ENCODE data around the gene LUZP2.

LUZP2 gene

DNA sequence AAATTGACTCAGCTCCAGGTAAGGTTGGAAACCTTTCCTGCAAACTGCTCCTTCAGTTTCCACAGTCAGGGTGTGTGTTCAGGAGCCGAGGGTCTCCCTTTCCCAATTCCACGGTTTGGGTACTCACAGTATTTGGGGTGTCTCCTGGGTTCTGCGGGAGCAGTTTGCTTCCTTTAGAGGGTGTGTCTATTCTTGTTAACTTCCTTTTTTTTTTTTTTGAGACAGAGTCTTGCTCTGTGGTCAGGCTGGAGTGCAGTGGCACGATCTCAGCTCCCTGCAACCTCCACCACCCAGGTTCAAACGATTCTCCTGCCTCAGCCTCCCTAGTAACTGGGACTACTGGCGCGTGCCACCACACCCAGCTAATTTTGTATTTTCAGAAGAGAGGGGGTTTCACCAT is 251.4 kb downstream of the LUZP2 start:
- no peaks in the 10 kb centered on the region for H3K27me3 ChIP-seq
- H3K9me3 ChIP-seq, result no peaks in the 10 kb centered on the region
- H3K4me3 ChIP-seq (ENCODE audit: low read depth in 1 of 2, low read length in 1 of 2), result no peak overlapping the region
- H3K27ac ChIP-seq, result no peak overlapping the region
- no peaks in the 10 kb centered on the region for H3K4me1 ChIP-seq (ENCODE audit: control insufficient read depth in 1 of 2, insufficient read depth in 1 of 2, low read depth in 1 of 2, low read length in 1 of 2)
- TF ChIP-seq CTCF (IDR thresholded peaks at IDR 0.05), result no peak
- H3K36me3 ChIP-seq, result no peaks in the 10 kb centered on the region

DNA sequence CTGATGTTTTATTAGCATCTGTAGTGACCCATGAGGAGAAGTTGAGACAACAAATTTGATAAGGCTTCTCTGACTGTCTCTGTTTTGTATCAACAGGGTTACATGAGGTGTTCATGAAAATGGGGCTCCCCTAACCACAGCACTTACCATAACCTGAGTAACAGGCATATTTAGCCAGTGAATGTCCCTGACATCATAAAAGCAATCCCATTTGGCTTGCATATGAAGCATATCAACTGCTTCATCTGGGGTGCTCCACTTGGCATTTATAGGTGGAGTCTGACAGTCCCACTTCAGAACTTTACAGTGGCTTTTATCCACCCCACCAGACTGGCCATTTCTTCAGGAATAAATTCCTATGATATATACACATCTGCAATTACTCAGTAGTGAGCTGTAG is 257.6 kb downstream of the LUZP2 start:
- no peaks in the 10 kb centered on the region for H3K9me3 ChIP-seq
- no peaks in the 10 kb centered on the region for H3K27me3 ChIP-seq
- TF ChIP-seq CTCF (IDR thresholded peaks at IDR 0.05), result no peak
- H3K4me3 ChIP-seq (ENCODE audit: low read depth in 1 of 2, low read length in 1 of 2), result no peak overlapping the region
- no peaks in the 10 kb centered on the region for H3K36me3 ChIP-seq
- no peak overlapping the region for H3K27ac ChIP-seq
- H3K4me1 ChIP-seq (ENCODE audit: control insufficient read depth in 1 of 2, insufficient read depth in 1 of 2, low read depth in 1 of 2, low read length in 1 of 2), result no peaks in the 10 kb centered on the region

DNA sequence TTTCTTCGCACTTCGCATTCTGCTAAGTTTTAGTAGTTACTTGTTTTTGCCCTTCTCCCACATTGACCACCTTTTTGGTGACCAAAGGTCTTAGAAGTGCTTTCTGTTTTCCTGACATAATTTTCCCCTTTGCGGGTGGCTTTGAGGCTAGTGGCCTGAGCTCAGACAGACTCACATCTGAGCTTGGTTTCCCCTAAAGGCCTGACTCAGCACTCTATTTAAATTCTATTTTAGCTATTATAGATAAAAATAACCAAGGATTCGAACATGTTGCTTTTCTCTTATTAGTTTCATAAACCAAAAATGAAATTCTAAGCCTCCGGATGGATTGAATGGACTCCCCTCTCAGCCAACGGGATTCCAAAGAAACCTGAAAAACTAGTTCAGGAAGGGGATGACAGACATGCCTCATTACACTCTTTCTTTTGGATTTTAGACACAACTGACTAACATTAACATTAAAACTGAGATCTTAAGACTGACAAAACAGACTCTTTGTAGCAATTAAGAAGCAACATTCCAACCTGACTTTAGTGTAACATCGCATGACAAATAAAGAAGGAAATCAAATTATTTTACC is 258.5 kb downstream of the LUZP2 start:
- Histone ChIP-seq H3K9me3 (no peaks in the 10 kb centered on the region), H3K36me3 (no peaks in the 10 kb centered on the region), H3K4me1 (ENCODE audit: control insufficient read depth in 1 of 2, insufficient read depth in 1 of 2, low read depth in 1 of 2, low read length in 1 of 2) (no peaks in the 10 kb centered on the region), H3K4me3 (ENCODE audit: low read depth in 1 of 2, low read length in 1 of 2) (no peak overlapping the region), H3K27me3 (no peaks in the 10 kb centered on the region), H3K27ac (no peak overlapping the region)
- TF ChIP-seq CTCF (IDR thresholded peaks at IDR 0.05), result no peak

DNA sequence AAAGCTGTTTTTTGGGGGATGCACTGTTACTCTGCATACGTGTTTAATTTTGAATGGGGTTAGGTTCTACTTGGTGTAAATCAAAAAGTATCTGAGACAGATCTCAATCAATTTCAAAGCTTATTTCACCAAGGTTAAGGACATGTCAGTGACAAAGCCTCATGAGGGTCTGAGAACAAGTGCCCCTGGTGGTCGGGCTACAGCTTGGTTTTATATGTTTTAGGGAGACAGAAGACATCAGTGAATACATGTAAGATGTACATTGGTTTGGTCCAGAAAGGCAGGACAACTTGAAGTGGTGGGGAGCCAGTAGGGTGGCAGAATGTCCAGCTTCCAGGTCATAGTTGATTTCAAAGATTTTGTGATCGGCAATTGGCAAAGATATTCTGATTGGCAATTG is 262.9 kb downstream of the LUZP2 start:
- Histone ChIP-seq H3K27ac (no peak overlapping the region), H3K4me1 (ENCODE audit: control insufficient read depth in 1 of 2, insufficient read depth in 1 of 2, low read depth in 1 of 2, low read length in 1 of 2) (no peaks in the 10 kb centered on the region), H3K9me3 (no peaks in the 10 kb centered on the region), H3K4me3 (ENCODE audit: low read depth in 1 of 2, low read length in 1 of 2) (no peak overlapping the region), H3K36me3 (no peaks in the 10 kb centered on the region), H3K27me3 (no peaks in the 10 kb centered on the region)
- no peak for TF ChIP-seq CTCF (IDR thresholded peaks at IDR 0.05)

DNA sequence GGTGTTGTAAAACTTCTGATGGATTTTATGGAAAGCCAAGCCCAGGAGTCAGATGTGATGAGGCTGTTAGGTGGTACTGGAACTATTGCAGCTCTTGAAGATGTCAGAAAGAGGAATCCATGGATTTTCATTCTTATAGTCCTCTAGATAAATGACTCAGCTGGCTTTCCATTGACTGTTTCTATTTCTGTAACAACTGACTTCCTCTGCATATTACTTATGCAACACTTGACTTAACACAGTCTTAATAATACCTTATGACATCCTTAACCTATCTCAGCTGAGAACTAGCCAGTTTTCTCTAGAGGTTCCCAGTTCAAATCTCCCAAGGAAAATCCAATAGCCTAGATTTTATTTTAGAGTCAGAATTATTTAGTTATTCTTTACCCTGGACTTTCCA is 263.8 kb downstream of the LUZP2 start:
- Histone ChIP-seq H3K27me3 (no peaks in the 10 kb centered on the region), H3K4me3 (ENCODE audit: low read depth in 1 of 2, low read length in 1 of 2) (no peak overlapping the region), H3K27ac (no peak overlapping the region), H3K9me3 (no peaks in the 10 kb centered on the region), H3K4me1 (ENCODE audit: control insufficient read depth in 1 of 2, insufficient read depth in 1 of 2, low read depth in 1 of 2, low read length in 1 of 2) (no peaks in the 10 kb centered on the region), H3K36me3 (no peaks in the 10 kb centered on the region)
- TF ChIP-seq CTCF (IDR thresholded peaks at IDR 0.05), result no peak

DNA sequence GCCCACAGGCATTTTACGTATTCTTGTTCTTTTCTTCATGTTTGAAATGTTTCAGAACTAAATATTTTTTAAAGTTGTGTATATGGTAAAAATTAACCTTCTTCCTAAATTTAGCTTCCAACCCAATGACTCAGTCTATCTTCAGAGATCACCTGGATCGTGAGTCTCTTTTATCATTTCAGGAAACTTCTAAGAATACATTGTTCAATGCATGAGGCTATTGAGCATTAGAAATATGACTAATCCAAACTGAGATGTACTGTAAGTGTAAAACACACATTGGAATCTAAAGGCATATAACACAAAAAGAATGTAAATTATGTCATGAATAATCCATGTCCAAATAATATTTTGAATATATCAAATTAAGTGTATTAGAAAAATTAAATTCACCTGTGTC is 265.2 kb downstream of the LUZP2 start:
- no peak for TF ChIP-seq CTCF (IDR thresholded peaks at IDR 0.05)
- no peaks in the 10 kb centered on the region for H3K36me3 ChIP-seq
- no peaks in the 10 kb centered on the region for H3K4me1 ChIP-seq (ENCODE audit: control insufficient read depth in 1 of 2, insufficient read depth in 1 of 2, low read depth in 1 of 2, low read length in 1 of 2)

More for the DNA sequence above, 265.2 kb downstream of the LUZP2 start:
- Histone ChIP-seq H3K27me3 (no peaks in the 10 kb centered on the region), H3K9me3 (no peaks in the 10 kb centered on the region), H3K27ac (no peak overlapping the region), H3K4me3 (ENCODE audit: low read depth in 1 of 2, low read length in 1 of 2) (no peak overlapping the region)

Measured in neutrophil (primary cell).